GM12801 (cell line): ENCODE data around the gene BID.

Source experiments
- CTCF ChIP-seq: IDR thresholded peaks from one replicate; pipeline ENCODE4 v1.5.1; 2011; ENCODE audit warnings: control low read depth; ENCODE audit not compliant: insufficient read length; ENCODE audit errors: extremely low read depth

BID gene

GRCh38 chr22:17774206-17774925 lies at the start of gene BID:
Gene BID, minus strand, starts transcription at chr22:17774469. Its CDS starts 24,353 bp downstream, at chr22:17750116.
- no peak for TF ChIP-seq CTCF

- no peak for TF ChIP-seq CTCF
Observed at GRCh38 chr22:17823964-17824363, 49.7 kb upstream of the BID start.

GRCh38 chr22:17823226-17823625 lies 49.0 kb upstream of the BID start:
- no peak for TF ChIP-seq CTCF

- no peak for TF ChIP-seq CTCF
Observed at GRCh38 chr22:17822087-17822486, 47.8 kb upstream of the BID start.

GRCh38 chr22:17820879-17821439 lies 46.7 kb upstream of the BID start:
- no peak for TF ChIP-seq CTCF

- no peak for TF ChIP-seq CTCF
Observed at GRCh38 chr22:17818649-17819048, 44.4 kb upstream of the BID start.

- no peak for TF ChIP-seq CTCF
Observed at GRCh38 chr22:17818180-17818579, 43.9 kb upstream of the BID start.
